Tibial nerve (tissue), 3 donors: ENCODE data around the gene PRSS12.

Experiments
- POLR2A ChIP-seq, 2 donors: fragments of 450-650 bp; IDR thresholded peaks; one replicate each; pipeline ENCODE4 v1.6.1; 2017; ENCODE audit warnings: antibody characterized with exemption in 2 of 2, mild to moderate bottlenecking in 2 of 2, moderate library complexity in 2 of 2
- TF ChIP-seq, protein P1 (sequence below), 5 experiments: fragments of 200-600 bp in 3 of 5; fragments of 450-650 bp in 2 of 5; sonication (generic) in 3 of 5; IDR thresholded peaks; one replicate each; pipeline ENCODE4 v1.5.1; 2016 to 2019; ENCODE audit warnings: antibody characterized with exemption in 5 of 5, mild to moderate bottlenecking in 3 of 5, moderate library complexity in 2 of 5

GRCh38 chr4:118352843-118353533, at the start of gene PRSS12:
- TF ChIP-seq, protein P1, sequence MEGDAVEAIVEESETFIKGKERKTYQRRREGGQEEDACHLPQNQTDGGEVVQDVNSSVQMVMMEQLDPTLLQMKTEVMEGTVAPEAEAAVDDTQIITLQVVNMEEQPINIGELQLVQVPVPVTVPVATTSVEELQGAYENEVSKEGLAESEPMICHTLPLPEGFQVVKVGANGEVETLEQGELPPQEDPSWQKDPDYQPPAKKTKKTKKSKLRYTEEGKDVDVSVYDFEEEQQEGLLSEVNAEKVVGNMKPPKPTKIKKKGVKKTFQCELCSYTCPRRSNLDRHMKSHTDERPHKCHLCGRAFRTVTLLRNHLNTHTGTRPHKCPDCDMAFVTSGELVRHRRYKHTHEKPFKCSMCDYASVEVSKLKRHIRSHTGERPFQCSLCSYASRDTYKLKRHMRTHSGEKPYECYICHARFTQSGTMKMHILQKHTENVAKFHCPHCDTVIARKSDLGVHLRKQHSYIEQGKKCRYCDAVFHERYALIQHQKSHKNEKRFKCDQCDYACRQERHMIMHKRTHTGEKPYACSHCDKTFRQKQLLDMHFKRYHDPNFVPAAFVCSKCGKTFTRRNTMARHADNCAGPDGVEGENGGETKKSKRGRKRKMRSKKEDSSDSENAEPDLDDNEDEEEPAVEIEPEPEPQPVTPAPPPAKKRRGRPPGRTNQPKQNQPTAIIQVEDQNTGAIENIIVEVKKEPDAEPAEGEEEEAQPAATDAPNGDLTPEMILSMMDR (IDR thresholded peaks at IDR 0.05) = peak; percentile 52 to 75 (median 71)
- TF ChIP-seq POLR2A (IDR thresholded peaks at IDR 0.05) = no peak
